Type B pancreatic cell (in vitro differentiated cells): ENCODE results near the gene DTNB. TPM values are rescaled to one million over a fixed set of nuclear protein-coding genes. Genes with fewer than 3 reads are reported as not detected.

Experiments
- DNase-seq: peaks from one replicate; pipeline ENCODE4 v3.0.0; 2021; ENCODE audit warnings: mixed read lengths; ENCODE audit not compliant: unreplicated experiment; ENCODE audit errors: extremely low spot score
- H3K27ac Mint-ChIP-seq: 2 replicates; pipeline ENCODE4 v1.8.0; 2021; ENCODE audit warnings: mild to moderate bottlenecking, mixed read lengths
- H3K27me3 Mint-ChIP-seq: 2 replicates; pipeline ENCODE4 v1.8.0; 2021; ENCODE audit warnings: mixed read lengths
- H3K36me3 Mint-ChIP-seq: 2 replicates; pipeline ENCODE4 v1.8.0; 2021; ENCODE audit warnings: mixed read lengths
- H3K4me1 Mint-ChIP-seq: one replicate; pipeline ENCODE4 v1.8.0; 2021; ENCODE audit warnings: mixed read lengths; ENCODE audit not compliant: unreplicated experiment
- H3K4me3 Mint-ChIP-seq: 2 replicates; pipeline ENCODE4 v1.8.0; 2021; ENCODE audit warnings: mild to moderate bottlenecking, mixed read lengths
- H3K9me3 Mint-ChIP-seq: 2 replicates; pipeline ENCODE4 v1.8.0; 2021; ENCODE audit warnings: mixed read lengths
- CTCF ChIP-seq: fragments of 200-600 bp; sonication (generic); conservative IDR thresholded peaks from 2 replicates; pipeline ENCODE4 v1.5.0; 2021; ENCODE audit warnings: antibody characterized with exemption, mild to moderate bottlenecking
- total RNA-seq: library from RNA; stranded (reverse); gene quantifications from 2 replicates; pipeline ENCODE4 v1.2.1, GENCODE V29; 2021; ENCODE audit warnings: low replicate concordance

The DTNB gene
- total RNA-seq, 1 donor from 2014 or later: 28.6 TPM

GRCh38 chr2:25654801-25655200, 18.6 kb downstream of the DTNB start:
- H3K9me3 Mint-ChIP-seq: no peaks in the 10 kb centered on the region
- no peak for DNase-seq
- H3K27ac Mint-ChIP-seq: no peak overlapping the region
- no peaks in the 10 kb centered on the region for H3K27me3 Mint-ChIP-seq
- H3K36me3 Mint-ChIP-seq: peaks cover 19% of the 10 kb centered on the region
- no peak overlapping the region for H3K4me3 Mint-ChIP-seq
- H3K4me1 Mint-ChIP-seq: peaks cover 6% of the 10 kb centered on the region
- no peak for TF ChIP-seq CTCF

- H3K36me3 Mint-ChIP-seq: peaks cover 24% of the 10 kb centered on the region
- H3K4me1 Mint-ChIP-seq: peaks cover 6% of the 10 kb centered on the region
- no peak for TF ChIP-seq CTCF
- DNase-seq: no peak
- H3K9me3 Mint-ChIP-seq: no peaks in the 10 kb centered on the region
- no peak overlapping the region for H3K27ac Mint-ChIP-seq
- H3K27me3 Mint-ChIP-seq: no peaks in the 10 kb centered on the region
- H3K4me3 Mint-ChIP-seq: no peak overlapping the region
Observed at GRCh38 chr2:25651782-25652455, 21.5 kb downstream of the DTNB start.

DNA sequence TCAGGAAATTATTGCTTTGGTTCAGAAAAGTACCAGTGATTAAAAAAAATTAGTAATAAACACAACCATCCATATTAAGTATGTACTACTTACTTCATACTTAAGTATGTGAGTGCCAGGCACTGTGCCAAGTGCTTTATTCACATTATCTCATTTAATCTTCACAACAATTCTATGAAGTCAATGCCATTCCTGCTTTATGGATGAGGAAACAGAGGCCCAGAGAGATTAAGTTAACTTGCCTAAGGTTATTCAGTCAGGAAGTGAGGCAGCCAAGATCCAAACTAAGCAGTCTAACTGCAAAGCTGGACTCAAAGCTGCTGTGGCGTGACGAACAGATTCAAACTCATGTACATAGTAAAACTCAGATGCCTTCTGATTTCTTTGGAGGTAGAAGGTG, 22.3 kb downstream of the DTNB start:
- Mint-ChIP-seq H3K27me3 (no peaks in the 10 kb centered on the region), H3K9me3 (no peaks in the 10 kb centered on the region), H3K4me1 (peaks cover 6% of the 10 kb centered on the region), H3K36me3 (peaks cover 24% of the 10 kb centered on the region), H3K4me3 (no peak overlapping the region), H3K27ac (no peak overlapping the region)
- no peak for DNase-seq
- no peak for TF ChIP-seq CTCF

- Mint-ChIP-seq H3K27ac (no peak overlapping the region), H3K9me3 (no peaks in the 10 kb centered on the region), H3K36me3 (peaks cover 24% of the 10 kb centered on the region), H3K4me1 (peaks cover 6% of the 10 kb centered on the region), H3K4me3 (no peak overlapping the region), H3K27me3 (no peaks in the 10 kb centered on the region)
- TF ChIP-seq CTCF: no peak
- DNase-seq: no peak
Observed at GRCh38 chr2:25650256-25650655, 23.1 kb downstream of the DTNB start.

GRCh38 chr2:25649786-25650185, 23.6 kb downstream of the DTNB start:
- Mint-ChIP-seq H3K36me3 (peaks cover 24% of the 10 kb centered on the region), H3K4me1 (peaks cover 6% of the 10 kb centered on the region), H3K27me3 (no peaks in the 10 kb centered on the region), H3K4me3 (no peak overlapping the region), H3K27ac (no peak overlapping the region), H3K9me3 (no peaks in the 10 kb centered on the region)
- no peak for DNase-seq
- TF ChIP-seq CTCF: no peak
